Thoracic aorta (tissue), 2 donors: ENCODE measurements around the gene LRP1B. TPM values are rescaled to one million over a fixed set of nuclear protein-coding genes. Genes with fewer than 3 reads are reported as not detected.

Experiments
- ATAC-seq: fragments of 150-250 bp; one replicate; pipeline ENCODE4 v1.8.0; 2017; ENCODE audit warnings: low read depth; ENCODE audit not compliant: insufficient number of reproducible peaks, low FRiP score
- DNase-seq: peaks from one replicate; pipeline ENCODE4 v3.0.0-alpha.2; 2020; ENCODE audit warnings: low spot score
- H3K27ac ChIP-seq, 2 donors: fragments of 200-600 bp; sonication (generic); 1 replicate in 1 of 2; 2 replicates in 1 of 2; pipeline ENCODE4 v1.5.1; 2016; ENCODE audit warnings: mild to moderate bottlenecking in 2 of 2, moderate library complexity in 2 of 2
- H3K27me3 ChIP-seq: fragments of 200-600 bp; sonication (generic); replicated peaks from 2 replicates; pipeline ENCODE4 v1.6.0; 2016; ENCODE audit warnings: mild to moderate bottlenecking; ENCODE audit not compliant: insufficient read depth
- H3K36me3 ChIP-seq: fragments of 200-600 bp; sonication (generic); one replicate; pipeline ENCODE4 v1.5.1; 2016
- H3K4me1 ChIP-seq, 2 donors: fragments of 200-600 bp; sonication (generic); 1 replicate in 1 of 2; 2 replicates in 1 of 2; pipeline versions ENCODE4 v1.5.1 to v1.6.0; 2016; ENCODE audit warnings: low read depth in 2 of 2, mild to moderate bottlenecking in 1 of 2; ENCODE audit not compliant: control insufficient read depth in 1 of 2
- H3K4me3 ChIP-seq: fragments of 200-600 bp; sonication (generic); 2 replicates; pipeline ENCODE4 v1.5.1; 2016; ENCODE audit warnings: mild to moderate bottlenecking
- H3K9me3 ChIP-seq: fragments of 200-600 bp; sonication (generic); 2 replicates; pipeline ENCODE4 v1.5.1; 2016
- CTCF ChIP-seq: fragments of 200-600 bp; sonication (generic); IDR thresholded peaks from one replicate; pipeline ENCODE4 v1.5.1; 2019; ENCODE audit warnings: antibody characterized with exemption
- total RNA-seq, 2 donors: library from RNA; depleted of rRNA; stranded (reverse); fragments of >200 nt; gene quantifications; one replicate each; pipeline versions ENCODE4 v1.1.0 to v1.2.3, GENCODE V29; 2016

Gene LRP1B
- total RNA-seq, 2 donors from 2014 or later = 0.27 to 0.28 TPM

GRCh38 chr2:141493936-141494335 lies 636.9 kb downstream of the LRP1B start:
- H3K4me3 ChIP-seq = no peak overlapping the region
- H3K36me3 ChIP-seq = no peaks in the 10 kb centered on the region
- no peak overlapping the region for H3K27ac ChIP-seq
- DNase-seq = no peak
- no peaks in the 10 kb centered on the region for H3K4me1 ChIP-seq
- no peak for ATAC-seq
- H3K27me3 ChIP-seq = no peaks in the 10 kb centered on the region
- no peaks in the 10 kb centered on the region for H3K9me3 ChIP-seq
- no peak for TF ChIP-seq CTCF

GRCh38 chr2:141492816-141493215 lies 638.0 kb downstream of the LRP1B start:
- Histone ChIP-seq H3K9me3 (no peaks in the 10 kb centered on the region), H3K27me3 (no peaks in the 10 kb centered on the region), H3K27ac (no peak overlapping the region), H3K4me1 (no peaks in the 10 kb centered on the region), H3K36me3 (no peaks in the 10 kb centered on the region), H3K4me3 (no peak overlapping the region)
- DNase-seq (no peak), ATAC-seq (no peak)
- TF ChIP-seq CTCF = no peak

- no peak overlapping the region for H3K4me3 ChIP-seq
- ATAC-seq (no peak), DNase-seq (no peak)
- no peaks in the 10 kb centered on the region for H3K27me3 ChIP-seq
- no peak overlapping the region for H3K27ac ChIP-seq
- H3K36me3 ChIP-seq = no peaks in the 10 kb centered on the region
- no peaks in the 10 kb centered on the region for H3K9me3 ChIP-seq
- no peaks in the 10 kb centered on the region for H3K4me1 ChIP-seq
- TF ChIP-seq CTCF = no peak
Measured at GRCh38 chr2:141490886-141491285, 639.9 kb downstream of the LRP1B start.

- ATAC-seq (no peak), DNase-seq (no peak)
- Histone ChIP-seq H3K4me3 (no peak overlapping the region), H3K4me1 (no peaks in the 10 kb centered on the region), H3K9me3 (no peaks in the 10 kb centered on the region), H3K27ac (no peak overlapping the region), H3K27me3 (no peaks in the 10 kb centered on the region), H3K36me3 (no peaks in the 10 kb centered on the region)
- no peak for TF ChIP-seq CTCF
Measured at GRCh38 chr2:141482697-141483096, 648.1 kb downstream of the LRP1B start.

GRCh38 chr2:141475801-141476200 lies 655.0 kb downstream of the LRP1B start:
- Histone ChIP-seq H3K27ac (no peak overlapping the region), H3K9me3 (no peaks in the 10 kb centered on the region), H3K36me3 (no peaks in the 10 kb centered on the region), H3K27me3 (no peaks in the 10 kb centered on the region), H3K4me1 (no peaks in the 10 kb centered on the region), H3K4me3 (no peak overlapping the region)
- no peak for ATAC-seq
- TF ChIP-seq CTCF = no peak
- DNase-seq = no peak
